ENCODE results near the gene PYGL. TPM values are rescaled to one million over a fixed set of nuclear protein-coding genes. Genes with fewer than 3 reads are reported as not detected.
A peak's percentile ranks its signal among the peaks of the same experiment; 100 is the strongest.
"Not testable (repeated sequence)": the region's sequence is repeated elsewhere in the genome, so short reads cannot be mapped to it uniquely, and the experiment has no call there.

PYGL gene
- total RNA-seq, 2 donors from 2014 or later: 27.3 to 30.2 TPM

- ATAC-seq (no peak), DNase-seq (no peak)
- intact Hi-C loops (cut with DNase I): no loop called here
Measured at GRCh38 chr14:50932592-50933495, 11.4 kb downstream of the PYGL start.

DNA sequence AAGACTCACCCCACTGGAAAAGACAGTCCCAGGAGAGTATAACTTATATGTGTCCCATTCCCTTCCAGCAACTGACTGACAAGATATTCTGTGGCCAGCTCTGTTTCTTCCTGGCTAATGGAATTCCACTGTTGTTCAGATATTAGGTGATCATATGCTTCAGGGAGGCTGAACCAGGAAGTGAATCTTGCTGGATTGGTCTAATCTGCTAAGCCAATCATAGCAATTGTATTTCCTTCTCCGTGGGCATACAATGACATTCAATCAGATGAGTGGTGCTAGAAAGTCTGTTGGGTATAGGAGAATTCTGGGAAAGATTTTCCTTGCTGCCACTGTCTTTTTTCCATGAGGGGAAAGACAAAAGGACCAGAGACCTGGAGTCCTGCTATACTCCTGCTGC is 12.1 kb downstream of the PYGL start:
- ATAC-seq (no peak), DNase-seq (no peak)
- intact Hi-C loops (cut with DNase I): no loop called here

- intact Hi-C loops (cut with DNase I): no loop called here
- ATAC-seq (no peak), DNase-seq (no peak)
Measured at GRCh38 chr14:50931559-50931958, 12.7 kb downstream of the PYGL start.

DNA sequence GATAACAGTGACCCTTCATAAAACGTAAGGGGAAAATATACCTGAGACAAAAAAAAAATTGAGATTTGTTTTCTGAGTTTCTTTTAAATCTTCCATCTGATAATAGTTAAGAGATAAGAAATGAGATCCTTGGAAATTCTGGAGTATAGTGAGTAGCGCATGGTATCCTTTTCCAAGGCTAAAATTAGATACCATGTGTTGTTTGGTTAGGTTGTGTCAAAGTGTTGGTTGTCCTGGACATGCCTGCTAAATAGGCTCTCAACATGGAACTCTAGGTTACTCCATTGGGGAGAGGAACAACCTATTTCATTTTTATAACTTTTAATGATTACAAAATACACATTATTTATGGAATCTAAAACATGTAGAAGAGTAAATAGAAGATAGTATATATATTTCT is 14.8 kb downstream of the PYGL start:
- DNase-seq (no peak), ATAC-seq (no peak)
- intact Hi-C loops (cut with DNase I): no loop called here

DNA sequence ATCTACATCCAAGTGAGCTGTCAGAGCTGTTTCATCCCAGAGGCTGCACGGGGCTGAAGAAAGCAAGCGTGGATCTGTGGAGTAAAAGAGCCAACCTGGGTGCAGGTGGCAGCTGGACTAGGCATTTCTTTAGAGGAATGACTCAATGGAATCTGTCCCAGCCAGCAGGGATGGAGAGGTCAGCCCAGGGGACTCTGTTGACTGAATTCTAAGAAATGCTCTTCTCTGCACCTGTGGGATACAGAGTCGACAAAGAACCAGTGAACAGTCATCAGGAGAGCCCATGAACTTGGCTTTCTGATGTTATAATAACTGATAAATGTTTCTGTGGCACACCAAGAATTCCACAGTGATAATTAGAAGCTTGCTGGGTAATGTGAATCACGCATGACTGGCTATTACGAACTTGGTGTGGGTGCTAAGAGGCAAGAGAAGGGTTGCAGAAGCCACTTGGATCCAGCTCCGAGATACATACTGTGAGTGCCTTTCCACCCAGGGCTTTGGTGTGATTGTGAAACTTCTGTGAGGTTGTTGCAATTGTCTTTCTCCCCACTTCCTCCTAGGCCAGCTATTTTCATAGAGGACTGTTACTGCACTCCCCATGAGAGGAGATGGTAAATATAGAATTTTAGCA is 16.2 kb downstream of the PYGL start:
- DNase-seq (no peak), ATAC-seq (peak; percentile 71 to 83)
- intact Hi-C loops (cut with DNase I): no loop called here

DNA sequence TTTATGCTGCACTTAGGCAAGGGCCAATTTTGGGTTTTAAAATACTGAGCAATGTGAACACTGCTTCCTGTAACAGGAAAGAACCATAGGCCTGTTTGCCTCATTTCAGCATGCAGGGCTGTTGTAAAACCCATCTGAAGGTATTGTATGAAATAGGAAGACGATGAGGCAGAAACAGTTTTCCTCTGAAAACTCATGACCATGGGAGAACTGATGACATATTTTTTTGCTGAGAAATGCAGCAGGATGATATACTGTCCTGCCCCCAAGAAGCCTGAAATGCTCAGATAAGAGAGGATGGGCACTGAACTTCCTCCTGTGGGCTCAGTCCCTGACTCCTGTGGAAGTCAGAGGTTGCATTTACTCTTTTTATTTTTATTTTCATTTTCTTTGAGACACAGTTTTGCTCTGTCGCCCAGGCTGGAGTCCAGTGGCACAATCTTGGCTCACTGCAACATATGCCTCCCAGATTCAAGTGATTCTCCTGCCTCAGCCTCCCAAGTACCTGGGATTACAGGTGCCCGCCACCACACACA is 17.4 kb downstream of the PYGL start:
- intact Hi-C loops (cut with DNase I): no loop called here
- ATAC-seq (peak in 1 of 2 donors; percentile 49), DNase-seq (no peak)

GRCh38 chr14:50924843-50925242 is 19.4 kb downstream of the PYGL start:
- intact Hi-C loops (cut with DNase I): no loop called here
- no peak for ATAC-seq
- DNase-seq: no peak

DNA sequence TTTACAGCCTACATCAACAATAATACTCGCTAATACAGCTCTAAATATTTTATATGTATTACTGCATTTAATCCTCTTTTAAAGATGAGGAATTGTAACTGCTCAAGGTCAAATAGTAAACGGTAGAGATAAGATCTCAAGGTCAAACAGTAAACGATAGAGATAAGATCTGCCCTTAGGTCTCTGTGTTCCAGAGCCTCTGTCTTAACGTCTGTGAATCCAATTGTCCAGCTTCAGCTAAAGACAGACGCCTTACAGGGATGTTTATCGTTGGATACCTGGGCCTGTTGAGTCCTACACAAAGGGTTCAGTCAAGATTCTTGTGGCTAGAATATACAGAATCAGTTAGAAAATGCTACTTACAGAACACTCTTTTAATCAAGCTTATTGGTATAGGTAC is 20.0 kb downstream of the PYGL start:
- ATAC-seq (no peak), DNase-seq (no peak)
- intact Hi-C loops (cut with DNase I): no loop called here

- intact Hi-C loops (cut with DNase I): no loop called here
- DNase-seq (no peak), ATAC-seq (no peak)
Measured at GRCh38 chr14:50922803-50923202, 21.5 kb downstream of the PYGL start.

DNA sequence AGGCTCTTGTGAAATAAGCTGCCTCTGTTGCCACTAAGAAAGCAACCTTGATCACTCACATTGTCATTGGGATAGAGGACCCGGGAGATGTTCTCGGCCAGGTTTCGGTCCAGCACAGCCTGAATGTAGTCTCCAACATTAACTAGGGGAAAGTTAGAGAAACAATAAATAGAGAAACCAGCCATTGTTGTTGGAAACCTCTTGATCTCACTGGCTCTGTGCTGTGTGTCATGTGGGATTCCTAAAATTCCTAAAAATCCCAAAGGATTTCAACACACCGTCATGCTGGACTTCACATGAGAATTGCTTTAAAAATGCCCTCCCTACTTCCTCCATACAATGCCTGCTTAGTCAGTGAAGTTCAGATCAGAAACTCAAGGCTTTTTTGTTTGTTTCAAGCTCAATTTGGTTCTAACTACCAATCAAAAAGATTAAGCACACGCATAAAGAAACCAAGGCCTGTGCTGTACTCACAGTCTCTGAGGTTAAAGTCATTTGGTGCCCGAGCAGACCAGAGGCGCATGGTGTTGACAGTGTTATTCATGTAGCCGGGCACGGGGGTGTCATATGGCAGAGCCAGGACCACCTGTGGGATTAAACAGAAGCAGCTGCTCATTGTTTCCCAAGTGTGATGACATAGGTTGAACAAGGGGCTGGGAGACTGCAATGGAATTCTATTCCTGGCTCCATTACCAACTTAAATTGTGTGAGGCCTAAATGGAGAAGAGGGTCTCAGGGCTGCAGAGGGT is 23.6 kb downstream of the PYGL start:
- ATAC-seq: no peak
- intact Hi-C loops (cut with DNase I): no loop called here
- DNase-seq: no peak

- DNase-seq; intact Hi-C loops (cut with DNase I); ATAC-seq: not testable (repeated sequence)
Measured at GRCh38 chr14:50919524-50919923, 24.8 kb downstream of the PYGL start.

GRCh38 chr14:50917449-50917848 is 26.8 kb downstream of the PYGL start:
- ATAC-seq (peak in 1 of 2 donors; percentile 76), DNase-seq (no peak)
- intact Hi-C loops (cut with DNase I): no loop called here

- intact Hi-C loops (cut with DNase I): no loop called here
- no peak for ATAC-seq
- DNase-seq: no peak
Measured at GRCh38 chr14:50910495-50911420, 33.5 kb downstream of the PYGL start.

DNA sequence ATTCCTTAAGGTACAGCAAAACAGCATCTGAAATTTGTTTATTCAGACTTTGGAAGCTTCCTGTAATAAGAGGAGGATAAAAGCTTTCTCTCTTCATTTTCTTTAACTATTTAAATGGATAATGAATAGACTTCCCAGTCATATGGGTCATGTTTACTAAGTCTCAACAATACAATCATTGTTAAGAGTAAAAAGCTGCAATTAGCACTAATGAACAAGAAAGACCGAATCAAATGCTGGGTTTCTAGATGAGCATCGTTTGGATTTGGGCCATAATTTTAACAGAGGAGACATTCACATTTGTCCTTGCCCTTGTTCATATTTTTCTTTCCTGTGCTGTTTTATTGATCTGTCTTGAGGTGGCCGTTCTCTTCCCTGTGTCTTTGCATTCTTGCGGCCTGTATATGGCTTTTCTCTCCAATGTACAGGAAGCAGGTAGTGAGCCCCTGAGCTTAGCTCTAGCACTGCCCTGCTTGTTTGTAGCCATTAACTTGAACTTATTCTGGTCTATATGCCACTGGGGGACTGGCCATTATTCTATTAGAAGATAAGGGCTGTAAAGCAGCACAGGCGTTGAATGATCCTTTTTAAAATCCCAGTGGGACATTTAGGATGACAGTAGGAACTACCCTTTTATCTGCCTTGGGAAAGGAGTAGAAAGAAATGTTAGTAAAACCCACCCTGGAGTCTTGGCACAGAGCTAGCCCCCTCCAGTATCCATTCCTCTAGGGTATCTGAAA is 37.8 kb downstream of the PYGL start:
- DNase-seq (no peak), ATAC-seq (no peak)
- intact Hi-C loops (cut with DNase I): no loop called here

DNA sequence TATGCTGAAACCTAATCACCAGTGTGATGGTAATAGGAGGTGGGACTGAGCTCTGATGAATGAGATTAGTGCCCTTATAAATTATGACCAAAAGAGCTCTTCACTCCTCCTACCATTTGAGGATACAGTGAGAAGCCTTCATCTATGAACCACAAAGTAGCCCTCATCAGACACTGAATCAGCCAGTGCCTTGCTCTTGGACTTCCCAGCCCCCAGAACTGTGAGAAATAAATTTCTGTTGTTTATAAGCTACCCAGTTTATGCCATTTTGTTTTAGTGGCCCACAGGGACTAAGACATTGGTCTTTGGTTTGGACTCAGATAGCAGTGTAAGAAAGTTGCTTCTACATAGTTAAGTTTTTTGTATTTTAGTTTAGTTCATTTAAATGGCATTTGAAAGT is 39.6 kb downstream of the PYGL start:
- no peak for DNase-seq
- ATAC-seq: no peak
- intact Hi-C loops (cut with DNase I): no loop called here

DNA sequence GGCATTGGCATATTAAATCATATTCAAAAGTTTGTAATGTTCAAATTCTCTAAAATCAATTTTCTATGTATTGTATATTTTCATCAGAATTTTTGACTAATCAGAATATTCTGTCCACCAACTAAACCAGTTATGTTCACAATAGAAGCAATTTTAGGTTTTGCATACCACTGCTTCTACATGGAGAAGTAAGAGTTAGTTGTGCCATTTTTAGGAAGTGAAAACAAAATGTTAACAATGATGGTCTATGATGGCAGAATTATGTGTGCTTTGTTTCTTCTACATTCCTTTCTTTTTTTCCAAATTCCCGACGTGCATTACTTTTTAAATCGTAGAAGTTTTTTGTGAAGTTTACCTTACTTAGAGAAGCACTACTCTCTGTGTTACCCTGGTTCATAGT is 42.9 kb downstream of the PYGL start:
- intact Hi-C loops (cut with DNase I): no loop called here
- ATAC-seq (no peak), DNase-seq (no peak)

- intact Hi-C loops (cut with DNase I): loop anchor here in 1 of 2 donors (2.0 kb wide), 1 partner anchor 17 kb away; no protein-coding TSS in a partner anchor
- ATAC-seq: no peak
- no peak for DNase-seq
Measured at GRCh38 chr14:50897658-50898175, 46.6 kb downstream of the PYGL start.

GRCh38 chr14:50897005-50897404 is 47.3 kb downstream of the PYGL start:
- intact Hi-C loops (cut with DNase I); DNase-seq; ATAC-seq: not testable (repeated sequence)

Measured in left cardiac atrium (tissue), 4 donors.